ENCODE measurements around the gene TEX38.
"Not testable (repeated sequence)": the region's sequence is repeated elsewhere in the genome, so short reads cannot be mapped to it uniquely, and the experiment has no call there.

- TF ChIP-seq IRF1 (CRISPR knock-in tag; IDR thresholded peaks at IDR 0.05); TEAD4 (CRISPR knock-in tag; IDR thresholded peaks at IDR 0.05); ATF3 (CRISPR knock-in tag; conservative IDR thresholded peaks at IDR 0.05); CTCF (IDR thresholded peaks at IDR 0.05); FOXP4 (CRISPR knock-in tag; IDR thresholded peaks at IDR 0.05); IRF2 (CRISPR knock-in tag; IDR thresholded peaks at IDR 0.05; ENCODE audit: borderline replicate concordance, low read depth); NR1H2 (CRISPR knock-in tag; IDR thresholded peaks at IDR 0.05); MLX (CRISPR knock-in tag; IDR thresholded peaks at IDR 0.05); CREB1 (CRISPR knock-in tag; IDR thresholded peaks at IDR 0.05); ZBTB43 (CRISPR knock-in tag; IDR thresholded peaks at IDR 0.05); ZNF423 (CRISPR knock-in tag; IDR thresholded peaks at IDR 0.05): not testable (repeated sequence)
These were observed 23.0 kb downstream of the TEX38 start for GRCh38 chr1:46694676-46695075.

Measured in WTC11 (cell line).